Measurements from ENCODE around the gene DLGAP1. TPM values are rescaled to one million over a fixed set of nuclear protein-coding genes. Genes with fewer than 3 reads are reported as not detected.

Gene DLGAP1
- total and polyA plus RNA-seq, 2 donors, result 0.24 to 0.41 TPM

DNA sequence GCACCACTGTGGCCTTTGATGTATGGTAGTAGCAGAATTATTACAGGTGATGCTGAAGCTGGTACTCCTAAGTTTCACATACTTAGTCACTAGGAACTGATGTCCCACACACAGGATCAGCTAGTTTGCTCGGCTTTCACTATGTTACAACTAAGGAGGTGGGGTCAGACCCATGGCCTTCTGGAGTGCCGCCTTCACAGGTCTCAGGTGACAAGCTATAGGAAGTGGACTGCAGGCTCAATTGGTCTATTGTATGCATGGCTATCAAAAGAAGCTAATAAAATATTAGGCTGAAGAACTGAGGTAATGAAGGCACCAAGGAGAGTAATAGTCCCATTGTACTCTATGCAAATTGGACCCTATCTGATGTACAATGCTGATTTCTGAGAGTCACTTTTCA, 170.6 kb downstream of the DLGAP1 start:
- Histone ChIP-seq H3K27me3 (ENCODE audit: control insufficient read depth in 2 of 2, insufficient read depth in 1 of 2, low read length in 1 of 2) (no peaks in the 10 kb centered on the region), H3K27ac (ENCODE audit: low read depth in 1 of 2, low read length in 1 of 2) (no peak overlapping the region), H3K36me3 (ENCODE audit: control insufficient read depth in 2 of 2, insufficient read depth in 2 of 2, low read length in 1 of 2) (no peaks in the 10 kb centered on the region), H3K4me1 (ENCODE audit: control insufficient read depth in 2 of 2, insufficient read depth in 2 of 2, low read length in 2 of 2) (no peaks in the 10 kb centered on the region), H3K4me3 (ENCODE audit: low read length in 2 of 2) (no peak overlapping the region), H3K9me3 (ENCODE audit: control insufficient read depth in 2 of 2, insufficient read depth in 1 of 2, low read length in 1 of 2) (no peaks in the 10 kb centered on the region)
- no peak for DNase-seq (ENCODE audit: low read depth in 6 of 9, low spot score in 9 of 9)
- WGBS, result 79% methylated on average over 2 of the region's 2 CpGs

DNA sequence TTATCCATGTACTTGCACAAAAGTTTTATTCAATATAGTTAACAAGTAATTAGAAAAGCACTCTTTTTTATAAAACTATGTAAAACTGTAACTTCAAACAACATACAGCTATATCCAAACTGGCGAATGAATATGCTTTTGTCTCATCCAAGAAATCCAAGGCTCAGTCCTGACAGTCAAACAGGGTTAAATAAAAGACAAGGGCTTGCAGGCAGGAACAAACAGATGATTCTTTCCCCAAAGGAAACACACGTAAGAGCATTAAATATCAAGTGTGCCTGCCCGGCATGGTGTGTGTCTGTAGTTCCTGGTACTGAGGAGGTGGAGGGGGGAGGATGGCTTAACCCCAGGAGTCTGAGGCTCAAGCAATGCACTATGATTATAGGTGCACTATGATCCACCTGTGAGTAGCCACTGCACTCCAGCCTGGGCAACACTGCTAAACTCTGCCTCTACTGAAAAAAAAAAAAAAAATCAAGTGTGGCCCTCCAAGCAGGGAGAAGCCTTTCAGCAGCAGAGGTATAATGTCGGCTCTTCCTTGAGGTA, 171.3 kb downstream of the DLGAP1 start:
- H3K9me3 ChIP-seq (ENCODE audit: control insufficient read depth in 2 of 2, insufficient read depth in 1 of 2, low read length in 1 of 2), result no peaks in the 10 kb centered on the region
- no peak overlapping the region for H3K4me3 ChIP-seq (ENCODE audit: low read length in 2 of 2)
- DNase-seq (ENCODE audit: low read depth in 6 of 9, low spot score in 9 of 9), result no peak
- WGBS, result 63% methylated on average over 4 of the region's 4 CpGs
- no peaks in the 10 kb centered on the region for H3K36me3 ChIP-seq (ENCODE audit: control insufficient read depth in 2 of 2, insufficient read depth in 2 of 2, low read length in 1 of 2)
- H3K27me3 ChIP-seq (ENCODE audit: control insufficient read depth in 2 of 2, insufficient read depth in 1 of 2, low read length in 1 of 2), result no peaks in the 10 kb centered on the region
- no peaks in the 10 kb centered on the region for H3K4me1 ChIP-seq (ENCODE audit: control insufficient read depth in 2 of 2, insufficient read depth in 2 of 2, low read length in 2 of 2)
- H3K27ac ChIP-seq (ENCODE audit: low read depth in 1 of 2, low read length in 1 of 2), result no peak overlapping the region

GRCh38 chr18:4282954-4283353, 172.2 kb downstream of the DLGAP1 start:
- WGBS, result 82% methylated on average over 3 of the region's 3 CpGs
- H3K4me3 ChIP-seq (ENCODE audit: low read length in 2 of 2), result no peak overlapping the region

GRCh38 chr18:4276953-4277585, 178.0 kb downstream of the DLGAP1 start:
- H3K27me3 ChIP-seq (ENCODE audit: control insufficient read depth in 2 of 2, insufficient read depth in 1 of 2, low read length in 1 of 2), result no peaks in the 10 kb centered on the region
- no peak for DNase-seq (ENCODE audit: low read depth in 6 of 9, low spot score in 9 of 9)
- no peak overlapping the region for H3K4me3 ChIP-seq (ENCODE audit: low read length in 2 of 2)
- no peaks in the 10 kb centered on the region for H3K9me3 ChIP-seq (ENCODE audit: control insufficient read depth in 2 of 2, insufficient read depth in 1 of 2, low read length in 1 of 2)
- H3K27ac ChIP-seq (ENCODE audit: low read depth in 1 of 2, low read length in 1 of 2), result no peak overlapping the region
- 94% methylated on average over 5 of the region's 5 CpGs for WGBS
- no peaks in the 10 kb centered on the region for H3K4me1 ChIP-seq (ENCODE audit: control insufficient read depth in 2 of 2, insufficient read depth in 2 of 2, low read length in 2 of 2)
- H3K36me3 ChIP-seq (ENCODE audit: control insufficient read depth in 2 of 2, insufficient read depth in 2 of 2, low read length in 1 of 2), result no peaks in the 10 kb centered on the region

More at GRCh38 chr18:4282954-4283353, 172.2 kb downstream of the DLGAP1 start:
- DNase-seq (ENCODE audit: low read depth in 6 of 9, low spot score in 9 of 9), result no peak
- Histone ChIP-seq H3K27me3 (ENCODE audit: control insufficient read depth in 2 of 2, insufficient read depth in 1 of 2, low read length in 1 of 2) (no peaks in the 10 kb centered on the region), H3K4me1 (ENCODE audit: control insufficient read depth in 2 of 2, insufficient read depth in 2 of 2, low read length in 2 of 2) (no peaks in the 10 kb centered on the region), H3K36me3 (ENCODE audit: control insufficient read depth in 2 of 2, insufficient read depth in 2 of 2, low read length in 1 of 2) (no peaks in the 10 kb centered on the region), H3K27ac (ENCODE audit: low read depth in 1 of 2, low read length in 1 of 2) (no peak overlapping the region), H3K9me3 (ENCODE audit: control insufficient read depth in 2 of 2, insufficient read depth in 1 of 2, low read length in 1 of 2) (no peaks in the 10 kb centered on the region)

DNA sequence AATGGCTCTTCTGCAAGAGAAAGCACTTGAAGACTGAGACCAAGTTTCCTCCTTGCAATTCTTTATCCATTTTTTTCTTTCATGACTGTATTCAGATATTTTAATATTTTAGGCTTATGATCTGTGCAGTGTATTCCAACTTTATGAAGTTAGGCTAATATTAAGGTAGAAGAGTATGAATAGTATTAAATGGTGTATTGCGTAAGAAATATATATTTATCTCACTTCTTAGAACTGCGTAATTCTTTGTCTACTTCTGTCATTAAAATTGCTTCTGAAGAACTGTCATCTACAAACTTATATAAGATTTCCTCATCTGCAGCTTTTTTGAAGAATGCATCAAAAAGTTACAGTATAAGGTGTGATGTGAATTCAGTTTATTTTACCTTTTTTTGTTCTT, 183.2 kb downstream of the DLGAP1 start:
- H3K4me3 ChIP-seq (ENCODE audit: low read length in 2 of 2), result no peak overlapping the region
- DNase-seq (ENCODE audit: low read depth in 6 of 9, low spot score in 9 of 9), result no peak
- no peaks in the 10 kb centered on the region for H3K36me3 ChIP-seq (ENCODE audit: control insufficient read depth in 2 of 2, insufficient read depth in 2 of 2, low read length in 1 of 2)
- H3K27ac ChIP-seq (ENCODE audit: low read depth in 1 of 2, low read length in 1 of 2), result no peak overlapping the region
- no peaks in the 10 kb centered on the region for H3K9me3 ChIP-seq (ENCODE audit: control insufficient read depth in 2 of 2, insufficient read depth in 1 of 2, low read length in 1 of 2)
- no peaks in the 10 kb centered on the region for H3K4me1 ChIP-seq (ENCODE audit: control insufficient read depth in 2 of 2, insufficient read depth in 2 of 2, low read length in 2 of 2)
- no peaks in the 10 kb centered on the region for H3K27me3 ChIP-seq (ENCODE audit: control insufficient read depth in 2 of 2, insufficient read depth in 1 of 2, low read length in 1 of 2)
- 97% methylated on average over 2 of the region's 2 CpGs for WGBS

DNA sequence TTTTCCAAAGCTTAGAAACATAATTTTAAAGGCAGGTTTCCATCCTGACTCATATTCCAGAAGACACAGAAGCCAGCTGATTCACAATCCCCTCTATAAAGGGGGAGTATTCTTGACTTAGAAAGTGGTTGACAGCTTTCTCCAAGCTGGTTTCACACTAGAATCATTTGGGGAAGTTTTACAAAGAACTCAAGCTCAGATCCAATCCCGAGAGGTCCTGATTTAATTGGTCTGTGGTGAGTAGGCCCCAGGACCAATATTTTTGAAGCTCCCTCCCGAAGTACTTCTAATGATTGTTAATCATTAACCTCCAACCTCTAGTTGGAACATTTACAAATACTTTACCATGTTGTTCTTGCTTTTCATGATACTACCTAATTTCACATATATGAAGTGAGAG, 184.1 kb downstream of the DLGAP1 start:
- 90% methylated on average over 2 of the region's 2 CpGs for WGBS
- H3K4me1 ChIP-seq (ENCODE audit: control insufficient read depth in 2 of 2, insufficient read depth in 2 of 2, low read length in 2 of 2), result no peaks in the 10 kb centered on the region
- H3K9me3 ChIP-seq (ENCODE audit: control insufficient read depth in 2 of 2, insufficient read depth in 1 of 2, low read length in 1 of 2), result no peaks in the 10 kb centered on the region
- H3K4me3 ChIP-seq (ENCODE audit: low read length in 2 of 2), result no peak overlapping the region
- no peaks in the 10 kb centered on the region for H3K27me3 ChIP-seq (ENCODE audit: control insufficient read depth in 2 of 2, insufficient read depth in 1 of 2, low read length in 1 of 2)
- no peaks in the 10 kb centered on the region for H3K36me3 ChIP-seq (ENCODE audit: control insufficient read depth in 2 of 2, insufficient read depth in 2 of 2, low read length in 1 of 2)
- no peak overlapping the region for H3K27ac ChIP-seq (ENCODE audit: low read depth in 1 of 2, low read length in 1 of 2)
- no peak for DNase-seq (ENCODE audit: low read depth in 6 of 9, low spot score in 9 of 9)

- WGBS, result 93% methylated on average over 3 of the region's 3 CpGs
- Histone ChIP-seq H3K4me3 (ENCODE audit: low read length in 2 of 2) (no peak overlapping the region), H3K36me3 (ENCODE audit: control insufficient read depth in 2 of 2, insufficient read depth in 2 of 2, low read length in 1 of 2) (no peaks in the 10 kb centered on the region), H3K4me1 (ENCODE audit: control insufficient read depth in 2 of 2, insufficient read depth in 2 of 2, low read length in 2 of 2) (no peaks in the 10 kb centered on the region), H3K27ac (ENCODE audit: low read depth in 1 of 2, low read length in 1 of 2) (no peak overlapping the region), H3K27me3 (ENCODE audit: control insufficient read depth in 2 of 2, insufficient read depth in 1 of 2, low read length in 1 of 2) (no peaks in the 10 kb centered on the region), H3K9me3 (ENCODE audit: control insufficient read depth in 2 of 2, insufficient read depth in 1 of 2, low read length in 1 of 2) (no peaks in the 10 kb centered on the region)
- no peak for DNase-seq (ENCODE audit: low read depth in 6 of 9, low spot score in 9 of 9)
Measured at GRCh38 chr18:4270016-4270415, 185.1 kb downstream of the DLGAP1 start.

GRCh38 chr18:4267641-4268040, 187.5 kb downstream of the DLGAP1 start:
- WGBS, result 91% methylated on average over 5 of the region's 5 CpGs
- no peak for DNase-seq (ENCODE audit: low read depth in 6 of 9, low spot score in 9 of 9)

GRCh38 chr18:4264347-4264791, 190.7 kb downstream of the DLGAP1 start:
- Histone ChIP-seq H3K27me3 (ENCODE audit: control insufficient read depth in 2 of 2, insufficient read depth in 1 of 2, low read length in 1 of 2) (no peaks in the 10 kb centered on the region), H3K4me1 (ENCODE audit: control insufficient read depth in 2 of 2, insufficient read depth in 2 of 2, low read length in 2 of 2) (no peaks in the 10 kb centered on the region), H3K9me3 (ENCODE audit: control insufficient read depth in 2 of 2, insufficient read depth in 1 of 2, low read length in 1 of 2) (no peaks in the 10 kb centered on the region), H3K4me3 (ENCODE audit: low read length in 2 of 2) (no peak overlapping the region), H3K36me3 (ENCODE audit: control insufficient read depth in 2 of 2, insufficient read depth in 2 of 2, low read length in 1 of 2) (no peaks in the 10 kb centered on the region), H3K27ac (ENCODE audit: low read depth in 1 of 2, low read length in 1 of 2) (no peak overlapping the region)
- 79% methylated on average over 4 of the region's 4 CpGs for WGBS
- DNase-seq (ENCODE audit: low read depth in 6 of 9, low spot score in 9 of 9), result no peak

More at GRCh38 chr18:4267641-4268040, 187.5 kb downstream of the DLGAP1 start:
- Histone ChIP-seq H3K27ac (ENCODE audit: low read depth in 1 of 2, low read length in 1 of 2) (no peak overlapping the region), H3K4me3 (ENCODE audit: low read length in 2 of 2) (no peak overlapping the region), H3K36me3 (ENCODE audit: control insufficient read depth in 2 of 2, insufficient read depth in 2 of 2, low read length in 1 of 2) (no peaks in the 10 kb centered on the region), H3K4me1 (ENCODE audit: control insufficient read depth in 2 of 2, insufficient read depth in 2 of 2, low read length in 2 of 2) (no peaks in the 10 kb centered on the region), H3K27me3 (ENCODE audit: control insufficient read depth in 2 of 2, insufficient read depth in 1 of 2, low read length in 1 of 2) (no peaks in the 10 kb centered on the region), H3K9me3 (ENCODE audit: control insufficient read depth in 2 of 2, insufficient read depth in 1 of 2, low read length in 1 of 2) (no peaks in the 10 kb centered on the region)

Data from thymus (tissue), 11 donors.